Measurements from ENCODE around the gene TPGS2.
A peak's percentile ranks its signal among the peaks of the same experiment; 100 is the strongest.
"Not testable (repeated sequence)": the region's sequence is repeated elsewhere in the genome, so short reads cannot be mapped to it uniquely, and the experiment has no call there.

The TPGS2 gene, protein sequence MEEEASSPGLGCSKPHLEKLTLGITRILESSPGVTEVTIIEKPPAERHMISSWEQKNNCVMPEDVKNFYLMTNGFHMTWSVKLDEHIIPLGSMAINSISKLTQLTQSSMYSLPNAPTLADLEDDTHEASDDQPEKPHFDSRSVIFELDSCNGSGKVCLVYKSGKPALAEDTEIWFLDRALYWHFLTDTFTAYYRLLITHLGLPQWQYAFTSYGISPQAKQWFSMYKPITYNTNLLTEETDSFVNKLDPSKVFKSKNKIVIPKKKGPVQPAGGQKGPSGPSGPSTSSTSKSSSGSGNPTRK

GRCh38 chr18:36828630-36829361, at the start of gene TPGS2, which contains the start of gene KIAA1328:
TSS of gene TPGS2 (minus strand) at chr18:36829002. CDS start at chr18:36828767, 235 bp downstream.
TSS of gene KIAA1328 (plus strand) at chr18:36829127. CDS start at chr18:36829139, 12 bp downstream.
- DNase-seq (ENCODE audit: low spot score): peak; percentile 89

GRCh38 chr18:36873826-36874225, 45.0 kb upstream of the TPGS2 start:
- not testable (repeated sequence) for DNase-seq (ENCODE audit: low spot score)

- DNase-seq (ENCODE audit: low spot score): no peak
Observed at GRCh38 chr18:36872329-36872728, 43.5 kb upstream of the TPGS2 start.

DNA sequence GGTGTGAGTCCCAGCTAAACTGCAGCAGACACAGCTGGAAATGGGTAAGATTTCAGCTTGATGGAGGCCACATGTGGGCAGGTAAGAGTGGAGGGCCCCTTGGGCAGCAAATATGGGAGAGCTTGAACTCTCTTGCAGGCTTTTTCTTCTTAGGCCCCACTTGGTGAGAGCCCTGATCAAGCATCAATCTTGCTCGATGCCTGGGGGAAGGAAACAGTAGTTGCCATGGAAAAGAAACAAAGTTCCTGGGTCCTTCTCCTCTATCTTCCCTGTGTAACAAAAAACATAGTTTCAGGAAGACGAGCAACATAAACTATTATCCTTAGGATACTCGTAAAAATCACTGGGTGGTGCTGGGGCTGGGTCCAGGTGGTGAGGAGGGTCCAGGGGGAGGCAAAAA, 43.0 kb upstream of the TPGS2 start:
- no peak for DNase-seq (ENCODE audit: low spot score)

DNA sequence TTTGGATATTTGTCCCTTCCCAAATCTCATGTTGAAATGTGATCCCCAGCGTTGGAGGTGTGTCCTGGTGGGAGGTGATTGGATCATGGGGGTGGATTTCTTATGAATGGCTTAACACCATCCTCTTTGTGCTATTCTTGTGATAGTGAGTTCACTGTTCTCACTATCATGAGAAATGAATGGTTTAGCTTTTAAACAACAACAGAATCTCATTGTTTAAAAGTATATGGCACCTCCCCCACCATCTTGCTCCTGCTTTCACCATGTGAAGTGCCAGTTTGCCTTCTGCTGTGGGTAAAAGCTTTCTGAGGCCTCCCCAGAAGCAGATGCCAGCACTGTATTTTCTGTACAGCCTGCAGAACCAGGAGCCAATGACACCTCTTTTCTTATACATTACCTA, 38.3 kb upstream of the TPGS2 start:
- no peak for DNase-seq (ENCODE audit: low spot score)

- DNase-seq (ENCODE audit: low spot score): no peak
Observed at GRCh38 chr18:36862182-36862581, 33.4 kb upstream of the TPGS2 start.

- DNase-seq (ENCODE audit: low spot score): no peak
Observed at GRCh38 chr18:36856815-36857214, 28.0 kb upstream of the TPGS2 start.

DNA sequence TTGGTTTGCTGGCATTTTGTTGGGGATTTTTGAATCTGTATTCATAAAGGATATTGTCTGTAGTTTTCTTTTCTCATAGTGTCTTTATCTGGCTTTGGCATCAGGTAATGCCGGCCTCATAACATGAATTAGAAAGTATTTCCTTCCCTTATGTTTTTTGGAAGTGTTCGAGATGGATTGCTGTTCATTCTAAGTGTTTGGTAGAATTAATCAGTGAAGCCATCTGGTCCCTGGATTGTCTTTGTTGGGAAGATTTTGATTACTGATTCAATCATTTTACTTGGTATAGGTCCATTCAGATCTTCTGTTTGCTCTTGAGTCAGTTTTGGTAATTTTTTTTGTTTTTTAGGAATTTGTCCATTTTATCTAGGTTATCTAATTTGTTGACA, 22.4 kb upstream of the TPGS2 start:
- no peak for DNase-seq (ENCODE audit: low spot score)

DNA sequence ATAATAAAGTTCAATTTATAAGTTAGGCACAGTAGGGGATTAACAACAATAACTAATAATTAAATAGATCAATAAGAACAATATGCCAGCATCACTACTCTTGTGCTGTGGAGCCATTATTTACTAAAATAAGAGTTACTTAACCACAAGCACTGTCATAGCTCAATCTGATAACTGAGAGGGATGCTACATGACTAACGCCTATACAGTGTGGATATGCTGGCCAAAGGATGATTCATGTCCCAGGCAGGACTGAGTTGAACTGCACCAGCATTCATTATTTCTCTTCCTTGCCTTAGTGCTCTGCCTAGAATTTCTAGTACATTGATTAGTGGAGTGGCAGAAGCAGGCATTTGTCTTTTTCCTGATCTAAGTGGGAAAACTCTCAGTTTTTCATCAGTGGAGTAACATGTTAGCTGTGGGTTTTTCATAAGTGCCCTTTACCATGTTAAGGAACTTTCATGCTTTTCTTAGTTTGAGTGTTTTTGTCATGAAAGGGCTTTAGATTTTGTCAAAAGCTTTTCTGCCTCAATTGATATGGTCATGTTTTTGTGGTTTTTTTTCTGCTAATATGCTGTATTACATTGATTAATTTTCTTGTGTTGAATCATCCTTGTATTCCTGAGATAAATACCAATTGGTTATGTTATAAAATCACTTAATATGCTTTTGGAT, 21.9 kb upstream of the TPGS2 start:
- DNase-seq (ENCODE audit: low spot score): no peak

DNA sequence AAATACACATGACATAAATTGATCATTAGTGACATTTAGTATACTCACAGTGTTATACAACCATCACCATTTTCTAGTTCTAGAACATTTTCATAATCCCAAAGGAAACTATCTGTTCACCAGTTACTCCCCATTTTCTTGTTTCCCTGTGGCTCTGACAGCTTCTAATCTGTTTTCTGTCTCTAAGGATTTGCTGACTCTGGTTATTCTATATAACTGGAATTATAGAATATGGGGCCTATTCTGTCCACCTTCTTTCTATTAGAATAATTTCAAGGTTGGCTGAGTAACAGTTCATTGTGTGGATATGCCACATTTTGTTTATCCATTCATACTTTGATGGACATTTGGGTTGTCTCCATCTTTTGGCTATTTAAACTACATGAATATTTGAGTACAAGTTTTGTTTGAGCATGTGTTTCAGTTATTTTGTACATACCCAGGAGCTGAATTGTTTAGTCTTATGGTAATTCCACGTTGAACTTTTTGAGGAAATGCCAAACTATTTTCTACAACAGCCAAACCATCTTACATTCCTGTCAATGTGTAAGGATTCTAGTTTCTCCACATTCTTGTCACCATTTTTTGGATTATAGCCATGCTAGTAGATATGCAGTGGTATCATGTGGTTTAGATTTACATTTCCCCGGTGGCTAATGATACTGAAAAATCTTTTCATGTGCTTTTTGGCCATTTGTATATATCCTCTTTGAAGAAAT, 20.6 kb upstream of the TPGS2 start:
- DNase-seq (ENCODE audit: low spot score): no peak

DNA sequence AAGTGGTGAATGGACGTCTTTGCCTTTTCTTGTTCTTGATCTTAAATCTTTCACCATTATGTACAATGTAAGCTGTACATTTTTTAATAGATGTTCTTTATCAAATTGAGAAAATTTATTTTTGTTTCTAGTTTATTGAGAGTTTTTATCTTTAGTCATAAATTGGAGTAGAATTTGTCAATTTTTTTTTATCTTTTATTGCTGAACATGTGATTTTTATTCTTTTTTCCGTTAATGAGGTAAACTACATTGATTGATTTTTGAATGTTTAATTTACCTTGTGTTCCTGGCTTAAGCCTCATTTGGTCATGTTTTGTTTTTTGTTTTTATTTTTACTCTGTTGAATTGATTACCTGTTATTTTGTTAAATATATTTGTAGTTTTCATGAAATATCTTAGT, 19.8 kb upstream of the TPGS2 start:
- DNase-seq (ENCODE audit: low spot score): no peak

GRCh38 chr18:36843784-36844183, 15.0 kb upstream of the TPGS2 start:
- DNase-seq (ENCODE audit: low spot score): no peak

DNA sequence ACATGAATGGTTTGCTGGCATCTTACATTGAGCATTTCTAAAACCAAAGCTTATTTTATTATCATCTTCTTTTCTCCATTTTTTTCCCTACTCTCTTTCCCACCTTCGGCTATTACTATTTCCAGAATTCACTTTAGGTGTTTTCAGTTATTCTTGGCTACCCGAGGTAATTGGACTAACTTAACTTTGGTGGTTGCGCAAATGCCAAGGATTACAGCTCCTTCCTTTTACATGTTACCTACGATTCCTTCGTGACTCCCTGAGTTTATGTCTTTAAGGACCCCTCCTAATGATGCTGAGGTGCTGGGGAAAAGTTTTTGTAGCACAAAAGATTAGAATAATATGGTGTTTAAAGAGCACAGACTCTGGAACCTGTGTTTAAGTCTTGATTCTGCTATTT, 14.4 kb upstream of the TPGS2 start:
- no peak for DNase-seq (ENCODE audit: low spot score)

DNA sequence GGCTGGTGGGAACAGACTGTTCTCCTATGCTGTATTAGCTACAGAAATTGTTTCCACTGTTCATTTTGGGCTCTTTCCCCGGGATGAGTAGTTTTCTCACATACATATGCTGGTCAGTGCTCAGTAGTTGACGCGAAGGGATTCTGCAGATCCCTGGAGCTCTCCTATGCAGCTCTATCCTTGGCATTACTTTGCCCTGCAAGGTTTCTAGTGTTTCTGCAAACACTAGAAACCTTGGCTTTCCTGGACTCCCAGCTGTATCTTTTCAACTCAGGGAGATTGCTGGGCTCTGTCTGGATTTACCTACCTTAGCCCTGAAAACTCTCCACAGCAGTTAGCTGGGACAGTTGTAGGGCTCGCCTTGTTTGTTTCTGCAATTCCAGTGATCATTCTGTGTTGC, 11.0 kb upstream of the TPGS2 start:
- no peak for DNase-seq (ENCODE audit: low spot score)

- no peak for DNase-seq (ENCODE audit: low spot score)
Observed at GRCh38 chr18:36835927-36836326, 7.1 kb upstream of the TPGS2 start.

DNA sequence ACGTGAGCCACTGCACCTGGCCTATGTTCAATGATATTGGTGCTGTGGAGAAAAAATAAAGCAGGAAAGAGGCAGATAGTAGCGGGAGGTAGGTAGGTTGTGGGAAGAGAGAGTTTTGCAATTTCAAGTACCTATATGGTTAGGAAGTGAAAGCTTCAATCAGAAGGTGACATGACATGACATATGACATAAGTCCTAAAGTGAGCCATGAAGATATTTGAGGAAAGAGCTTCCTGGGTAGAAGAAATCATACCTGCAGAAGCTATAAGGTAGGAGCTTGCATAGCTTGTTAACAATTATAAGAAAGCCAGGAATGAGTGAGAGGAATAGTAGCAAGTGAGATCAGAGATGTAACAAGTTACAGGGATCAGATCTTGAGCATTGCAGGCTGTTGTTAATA, 4.3 kb upstream of the TPGS2 start:
- DNase-seq (ENCODE audit: low spot score): no peak

- DNase-seq (ENCODE audit: low spot score): no peak
Observed at GRCh38 chr18:36831139-36831538, 2.3 kb upstream of the TPGS2 start.

DNA sequence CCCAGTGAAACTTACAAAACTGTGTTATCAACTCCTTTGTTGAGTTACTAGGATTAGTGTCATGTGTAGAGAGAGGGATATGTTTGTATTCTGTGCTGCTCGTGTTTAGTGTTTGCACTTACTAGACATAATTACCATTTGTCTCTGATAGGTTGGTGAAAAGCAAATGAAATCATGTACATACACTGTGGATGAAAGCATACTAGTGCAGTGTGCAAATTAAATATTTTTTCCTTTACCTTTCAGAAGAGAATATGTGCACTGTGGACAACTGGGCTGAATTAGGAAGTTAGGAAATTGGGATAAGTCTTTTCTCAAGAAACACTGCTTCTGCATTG, 1.3 kb upstream of the TPGS2 start:
- no peak for DNase-seq (ENCODE audit: low spot score)

GRCh38 chr18:36829362-36830157, 758 bp upstream of the TPGS2 start:
- no peak for DNase-seq (ENCODE audit: low spot score)

DNA sequence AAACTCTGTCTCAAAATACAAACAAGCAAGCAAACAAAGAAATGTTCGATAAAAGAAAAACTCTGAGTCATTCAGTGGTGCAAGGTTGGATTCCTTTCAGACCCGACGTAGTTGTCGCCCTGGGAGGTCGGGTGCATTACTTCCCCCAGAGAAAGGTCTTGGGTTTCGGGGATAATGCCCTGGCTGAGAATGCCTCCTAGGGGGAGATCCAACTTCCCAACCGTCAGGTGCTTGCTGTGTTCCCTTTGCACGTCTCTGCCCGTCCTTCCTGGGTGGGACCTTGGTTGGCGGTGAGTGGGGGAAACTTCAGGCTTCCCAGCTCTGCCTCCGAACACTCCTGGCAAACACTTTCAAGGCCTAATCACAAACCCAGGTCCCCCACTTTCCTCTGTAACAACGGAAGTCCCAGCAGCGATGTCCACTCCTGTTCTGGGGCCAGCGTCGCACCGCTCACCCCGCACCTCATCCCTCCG, 609 bp downstream of the TPGS2 start:
- peak; percentile 16 for DNase-seq (ENCODE audit: low spot score)

- no peak for DNase-seq (ENCODE audit: low spot score)
Observed at GRCh38 chr18:36826556-36826955, 2.2 kb downstream of the TPGS2 start.

DNA sequence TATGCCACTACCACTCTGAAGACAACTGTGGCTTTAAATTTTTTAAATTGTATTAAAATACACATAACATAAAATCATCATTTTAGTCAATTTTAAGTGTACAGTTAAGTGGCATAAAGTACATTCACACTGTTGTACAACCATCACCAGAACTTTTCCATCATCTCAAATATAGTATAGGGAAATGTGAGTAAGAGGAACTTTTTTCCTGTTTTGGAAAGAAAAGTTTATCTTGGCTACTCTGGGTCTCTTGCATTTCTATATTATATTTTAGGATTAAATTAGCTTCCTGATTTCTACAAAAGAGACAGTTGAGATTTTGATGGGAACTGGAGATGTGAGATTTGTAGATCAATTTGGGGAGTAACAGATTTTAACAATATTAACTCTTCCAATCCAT, 3.3 kb downstream of the TPGS2 start:
- DNase-seq (ENCODE audit: low spot score): no peak
